ENCODE results near the gene GRPR.
"Not testable (repeated sequence)": the region's sequence is repeated elsewhere in the genome, so short reads cannot be mapped to it uniquely, and the experiment has no call there.

GRCh38 chrX:16161173-16161572, 37.8 kb downstream of the GRPR start:
- TF ChIP-seq CTCF (conservative IDR thresholded peaks at IDR 0.05 in 1 of 2, IDR thresholded peaks at IDR 0.05 in 1 of 2; ENCODE audit: low read depth in 1 of 2, low read length in 2 of 2); EZH2 (IDR thresholded peaks at IDR 0.05; ENCODE audit: low read length, missing control alignments): not testable (repeated sequence)
